ENCODE data around the gene ARHGAP32.

Gene ARHGAP32

GRCh38 chr11:128985880-128986279 is 206.2 kb downstream of the ARHGAP32 start:
- H3K27me3 ChIP-seq (ENCODE audit: control insufficient read depth, insufficient read depth, low read length), result no peaks in the 10 kb centered on the region
- no peak overlapping the region for H3K9ac ChIP-seq (ENCODE audit: low read length)
- H3K4me3 ChIP-seq (ENCODE audit: low read length), result no peak overlapping the region
- H3K27ac ChIP-seq (ENCODE audit: low read depth, low read length), result no peak overlapping the region
- H3K4me1 ChIP-seq (ENCODE audit: control insufficient read depth, insufficient read depth, low read length), result no peaks in the 10 kb centered on the region
- peaks cover 6% of the 10 kb centered on the region for H3K36me3 ChIP-seq (ENCODE audit: control insufficient read depth, insufficient read depth, low read length)

DNA sequence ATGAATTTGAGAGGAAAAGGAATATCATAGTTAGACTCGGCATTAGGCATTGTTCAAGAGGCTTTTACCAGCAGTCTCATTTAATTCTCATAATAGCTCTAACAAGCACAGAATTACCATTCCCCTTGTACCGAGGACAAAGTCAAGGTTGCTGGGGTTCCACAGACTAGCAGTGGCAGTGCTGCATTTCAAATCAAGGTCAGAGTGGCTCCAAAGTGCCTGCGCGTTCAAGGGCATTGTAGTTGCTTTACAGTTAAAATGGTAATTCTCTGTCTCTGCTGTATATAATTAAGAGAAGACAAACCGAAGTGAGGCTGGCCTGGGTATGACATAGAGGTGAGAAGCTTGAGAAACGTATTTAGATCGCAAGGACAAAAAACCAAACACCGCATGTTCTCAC is 209.1 kb downstream of the ARHGAP32 start:
- H3K27me3 ChIP-seq (ENCODE audit: control insufficient read depth, insufficient read depth, low read length), result no peaks in the 10 kb centered on the region
- H3K4me3 ChIP-seq (ENCODE audit: low read length), result no peak overlapping the region
- no peak overlapping the region for H3K27ac ChIP-seq (ENCODE audit: low read depth, low read length)
- H3K4me1 ChIP-seq (ENCODE audit: control insufficient read depth, insufficient read depth, low read length), result no peaks in the 10 kb centered on the region
- peaks cover 6% of the 10 kb centered on the region for H3K36me3 ChIP-seq (ENCODE audit: control insufficient read depth, insufficient read depth, low read length)
- no peak overlapping the region for H3K9ac ChIP-seq (ENCODE audit: low read length)

- no peak overlapping the region for H3K9ac ChIP-seq (ENCODE audit: low read length)
- H3K36me3 ChIP-seq (ENCODE audit: control insufficient read depth, insufficient read depth, low read length), result peaks cover 6% of the 10 kb centered on the region
- no peaks in the 10 kb centered on the region for H3K27me3 ChIP-seq (ENCODE audit: control insufficient read depth, insufficient read depth, low read length)
- H3K4me1 ChIP-seq (ENCODE audit: control insufficient read depth, insufficient read depth, low read length), result no peaks in the 10 kb centered on the region
- H3K4me3 ChIP-seq (ENCODE audit: low read length), result no peak overlapping the region
- no peak overlapping the region for H3K27ac ChIP-seq (ENCODE audit: low read depth, low read length)
Observed at GRCh38 chr11:128981254-128981653, 210.9 kb downstream of the ARHGAP32 start.

DNA sequence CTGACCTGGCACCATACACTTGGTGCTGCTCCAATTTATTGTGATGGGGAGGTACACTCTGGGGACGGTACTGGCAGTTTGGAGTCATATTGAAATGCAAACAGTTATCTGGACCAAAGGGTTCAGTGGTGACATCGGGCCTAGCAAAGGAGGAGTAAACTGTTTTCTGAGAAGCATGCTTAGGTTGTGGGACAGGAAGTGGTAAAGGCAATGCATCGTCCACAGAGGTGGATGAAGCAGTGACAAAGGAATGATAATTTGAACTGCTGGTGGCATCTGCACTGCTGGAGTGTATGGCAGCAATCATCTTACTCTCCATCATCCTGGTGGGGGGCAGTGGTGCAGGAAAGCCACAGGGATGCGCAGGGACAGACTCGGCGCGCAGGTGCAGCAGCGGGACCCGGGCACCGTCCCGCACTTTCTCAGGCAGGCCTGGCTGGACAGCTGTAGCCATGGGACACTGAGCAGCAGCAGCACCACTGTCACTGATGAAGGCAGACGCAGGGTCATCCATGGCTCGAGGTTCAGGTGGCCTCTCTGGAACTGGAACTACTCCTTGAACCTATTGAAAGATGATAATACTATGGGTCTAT is 221.4 kb downstream of the ARHGAP32 start:
- no peaks in the 10 kb centered on the region for H3K4me1 ChIP-seq (ENCODE audit: control insufficient read depth, insufficient read depth, low read length)
- H3K4me3 ChIP-seq (ENCODE audit: low read length), result no peak overlapping the region
- no peaks in the 10 kb centered on the region for H3K27me3 ChIP-seq (ENCODE audit: control insufficient read depth, insufficient read depth, low read length)
- H3K27ac ChIP-seq (ENCODE audit: low read depth, low read length), result no peak overlapping the region
- no peak overlapping the region for H3K9ac ChIP-seq (ENCODE audit: low read length)
- peaks cover 29% of the 10 kb centered on the region for H3K36me3 ChIP-seq (ENCODE audit: control insufficient read depth, insufficient read depth, low read length)

DNA sequence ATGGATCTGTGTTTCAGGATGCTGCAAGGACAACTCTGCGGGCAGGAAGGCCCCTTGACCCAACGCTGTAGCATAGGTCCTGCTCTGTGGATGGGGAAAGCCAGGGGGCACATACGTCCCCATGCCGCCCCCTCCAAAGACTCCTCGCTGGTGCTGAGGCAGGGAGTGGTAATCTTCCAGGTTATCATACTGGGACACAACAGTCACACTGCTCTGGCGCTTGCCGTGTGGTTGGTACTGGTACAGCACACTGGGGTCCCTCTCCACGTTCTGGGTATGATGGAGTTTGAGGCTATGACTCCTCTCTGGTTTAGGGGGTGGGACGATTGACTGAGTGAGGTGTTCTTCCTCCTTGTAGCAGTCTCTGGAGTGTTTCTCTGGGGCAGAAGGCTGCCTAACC is 223.2 kb downstream of the ARHGAP32 start:
- Histone ChIP-seq H3K4me1 (ENCODE audit: control insufficient read depth, insufficient read depth, low read length) (no peaks in the 10 kb centered on the region), H3K4me3 (ENCODE audit: low read length) (no peak overlapping the region), H3K27me3 (ENCODE audit: control insufficient read depth, insufficient read depth, low read length) (no peaks in the 10 kb centered on the region), H3K27ac (ENCODE audit: low read depth, low read length) (no peak overlapping the region), H3K9ac (ENCODE audit: low read length) (no peak overlapping the region), H3K36me3 (ENCODE audit: control insufficient read depth, insufficient read depth, low read length) (peaks cover 28% of the 10 kb centered on the region)

DNA sequence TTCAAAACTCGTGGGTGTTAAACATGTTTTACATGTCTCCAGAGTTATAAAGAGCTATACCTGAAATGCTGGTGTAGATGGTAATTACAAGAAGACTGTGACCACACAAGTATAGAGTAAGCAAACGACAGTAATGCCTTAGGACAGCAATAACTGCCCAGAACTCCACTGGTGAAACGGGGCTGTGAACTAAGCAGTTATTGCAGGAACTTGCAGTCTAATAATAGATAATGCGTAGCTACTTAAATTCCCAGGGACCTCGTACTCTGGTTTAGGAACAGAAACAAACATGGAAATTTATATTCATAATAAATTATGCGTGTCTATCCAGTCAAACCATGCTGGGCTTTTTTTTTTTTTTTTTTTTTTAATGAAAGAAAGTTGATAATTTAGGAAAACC is 224.5 kb downstream of the ARHGAP32 start:
- Histone ChIP-seq H3K27me3 (ENCODE audit: control insufficient read depth, insufficient read depth, low read length) (no peaks in the 10 kb centered on the region), H3K4me1 (ENCODE audit: control insufficient read depth, insufficient read depth, low read length) (no peaks in the 10 kb centered on the region), H3K27ac (ENCODE audit: low read depth, low read length) (no peak overlapping the region)

GRCh38 chr11:128965485-128965884 is 226.6 kb downstream of the ARHGAP32 start:
- no peaks in the 10 kb centered on the region for H3K27me3 ChIP-seq (ENCODE audit: control insufficient read depth, insufficient read depth, low read length)
- H3K9ac ChIP-seq (ENCODE audit: low read length), result no peak overlapping the region
- peaks cover 12% of the 10 kb centered on the region for H3K36me3 ChIP-seq (ENCODE audit: control insufficient read depth, insufficient read depth, low read length)
- H3K4me1 ChIP-seq (ENCODE audit: control insufficient read depth, insufficient read depth, low read length), result no peaks in the 10 kb centered on the region
- H3K4me3 ChIP-seq (ENCODE audit: low read length), result no peak overlapping the region
- H3K27ac ChIP-seq (ENCODE audit: low read depth, low read length), result no peak overlapping the region

More for the DNA sequence above, 224.5 kb downstream of the ARHGAP32 start:
- Histone ChIP-seq H3K36me3 (ENCODE audit: control insufficient read depth, insufficient read depth, low read length) (peaks cover 22% of the 10 kb centered on the region), H3K9ac (ENCODE audit: low read length) (no peak overlapping the region), H3K4me3 (ENCODE audit: low read length) (no peak overlapping the region)

DNA sequence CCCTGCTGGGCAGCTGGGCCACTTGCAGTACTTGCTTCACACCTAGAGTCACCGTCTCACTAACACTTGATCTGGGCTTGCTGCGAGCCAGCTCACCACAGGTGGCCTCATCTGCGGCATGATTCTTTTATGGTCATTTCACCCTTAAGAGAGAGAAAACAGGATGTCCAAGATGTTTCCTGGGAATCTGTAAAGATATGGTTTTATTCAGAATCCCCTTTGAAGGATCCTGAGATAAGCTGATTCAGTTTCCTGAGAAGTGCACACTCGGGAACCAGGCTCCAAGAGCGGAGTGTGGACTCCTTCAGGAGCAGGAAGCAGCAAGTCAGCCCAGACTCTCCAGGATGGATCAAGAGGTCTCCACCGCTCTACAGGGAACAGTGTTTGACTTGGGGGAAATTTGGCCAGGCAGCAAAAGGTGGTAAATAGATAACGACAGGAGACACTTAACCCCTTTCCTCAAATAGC is 227.6 kb downstream of the ARHGAP32 start:
- Histone ChIP-seq H3K4me3 (ENCODE audit: low read length) (no peak overlapping the region), H3K27ac (ENCODE audit: low read depth, low read length) (no peak overlapping the region), H3K4me1 (ENCODE audit: control insufficient read depth, insufficient read depth, low read length) (no peaks in the 10 kb centered on the region), H3K36me3 (ENCODE audit: control insufficient read depth, insufficient read depth, low read length) (peaks cover 3% of the 10 kb centered on the region), H3K27me3 (ENCODE audit: control insufficient read depth, insufficient read depth, low read length) (no peaks in the 10 kb centered on the region), H3K9ac (ENCODE audit: low read length) (no peak overlapping the region)

DNA sequence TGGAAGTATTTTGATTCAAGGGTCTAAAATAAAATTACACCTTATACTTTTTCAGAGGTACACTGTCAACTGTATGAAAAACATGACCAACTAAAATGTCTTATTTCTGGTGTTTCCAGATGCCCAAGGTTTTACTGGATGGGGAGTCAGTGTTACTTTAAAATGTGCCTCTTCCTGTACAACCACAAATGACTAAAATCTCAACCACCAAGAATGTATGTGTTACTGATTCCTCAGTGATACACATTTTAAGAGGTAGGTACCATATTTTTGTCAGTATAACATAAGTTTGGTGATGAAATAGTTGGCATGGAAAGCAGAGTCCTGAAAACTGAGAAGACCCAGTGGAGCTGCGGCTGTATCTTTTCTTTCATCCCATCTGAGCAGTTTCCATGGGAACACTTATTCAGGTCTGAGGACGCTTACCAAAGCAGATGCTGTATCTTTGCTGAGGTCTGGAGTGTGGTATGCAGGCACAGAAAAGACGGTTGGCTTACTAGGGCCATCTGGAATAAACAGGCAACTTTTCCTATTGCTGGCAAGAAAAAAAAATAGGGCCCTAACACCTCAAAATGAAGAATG is 228.3 kb downstream of the ARHGAP32 start:
- no peak overlapping the region for H3K27ac ChIP-seq (ENCODE audit: low read depth, low read length)
- H3K36me3 ChIP-seq (ENCODE audit: control insufficient read depth, insufficient read depth, low read length), result peaks cover 2% of the 10 kb centered on the region
- H3K4me1 ChIP-seq (ENCODE audit: control insufficient read depth, insufficient read depth, low read length), result no peaks in the 10 kb centered on the region
- no peak overlapping the region for H3K4me3 ChIP-seq (ENCODE audit: low read length)
- H3K9ac ChIP-seq (ENCODE audit: low read length), result no peak overlapping the region
- H3K27me3 ChIP-seq (ENCODE audit: control insufficient read depth, insufficient read depth, low read length), result no peaks in the 10 kb centered on the region

DNA sequence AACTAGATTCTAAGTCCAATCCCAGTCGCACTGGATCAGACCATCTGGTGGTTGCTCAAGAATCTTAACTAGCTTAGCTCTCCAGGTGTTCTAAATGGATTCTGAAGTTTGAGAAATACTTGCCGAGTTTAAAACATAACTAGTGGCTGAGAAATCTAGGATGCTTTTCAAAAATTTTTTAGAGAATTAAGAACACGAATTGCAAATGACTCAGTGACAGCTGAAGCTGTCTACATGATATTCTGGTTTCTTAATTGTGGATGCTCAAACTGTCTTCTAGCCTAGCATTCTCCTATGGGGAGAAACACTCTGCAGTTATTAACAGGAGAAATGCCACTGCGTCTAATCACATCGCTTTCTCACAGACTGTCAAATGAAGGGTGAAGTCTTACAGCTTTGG is 229.2 kb downstream of the ARHGAP32 start:
- no peaks in the 10 kb centered on the region for H3K27me3 ChIP-seq (ENCODE audit: control insufficient read depth, insufficient read depth, low read length)

GRCh38 chr11:128961645-128962044 is 230.5 kb downstream of the ARHGAP32 start:
- no peak overlapping the region for H3K9ac ChIP-seq (ENCODE audit: low read length)
- H3K36me3 ChIP-seq (ENCODE audit: control insufficient read depth, insufficient read depth, low read length), result peaks cover 2% of the 10 kb centered on the region
- no peak overlapping the region for H3K4me3 ChIP-seq (ENCODE audit: low read length)
- no peaks in the 10 kb centered on the region for H3K27me3 ChIP-seq (ENCODE audit: control insufficient read depth, insufficient read depth, low read length)
- H3K27ac ChIP-seq (ENCODE audit: low read depth, low read length), result no peak overlapping the region
- H3K4me1 ChIP-seq (ENCODE audit: control insufficient read depth, insufficient read depth, low read length), result no peaks in the 10 kb centered on the region

More for the DNA sequence above, 229.2 kb downstream of the ARHGAP32 start:
- H3K36me3 ChIP-seq (ENCODE audit: control insufficient read depth, insufficient read depth, low read length), result peaks cover 2% of the 10 kb centered on the region
- no peaks in the 10 kb centered on the region for H3K4me1 ChIP-seq (ENCODE audit: control insufficient read depth, insufficient read depth, low read length)
- H3K9ac ChIP-seq (ENCODE audit: low read length), result no peak overlapping the region
- no peak overlapping the region for H3K4me3 ChIP-seq (ENCODE audit: low read length)
- H3K27ac ChIP-seq (ENCODE audit: low read depth, low read length), result no peak overlapping the region

GRCh38 chr11:128957202-128957482 is 235.0 kb downstream of the ARHGAP32 start:
- Histone ChIP-seq H3K27ac (ENCODE audit: low read depth, low read length) (no peak overlapping the region), H3K27me3 (ENCODE audit: control insufficient read depth, insufficient read depth, low read length) (peaks cover 2% of the 10 kb centered on the region), H3K4me1 (ENCODE audit: control insufficient read depth, insufficient read depth, low read length) (no peaks in the 10 kb centered on the region), H3K9ac (ENCODE audit: low read length) (no peak overlapping the region), H3K36me3 (ENCODE audit: control insufficient read depth, insufficient read depth, low read length) (no peaks in the 10 kb centered on the region), H3K4me3 (ENCODE audit: low read length) (no peak overlapping the region)

All from rectal smooth muscle tissue (tissue), 1 donor.